Stimulated activated CD4-positive, alpha-beta T cell treated with anti-CD3 and anti-CD28 coated beads, Interleukin-15, amount 100 ng/mL, for 1 hour (primary cell): ENCODE data around the gene EN2.

ENCODE experiments used
- DNase-seq, 2 donors: peaks; one replicate each; pipeline ENCODE4 v3.0.0-alpha.2; 2020; ENCODE audit warnings: low read depth in 1 of 2, low spot score in 1 of 2

EN2 gene

GRCh38 chr7:155450558-155450969 is 7.4 kb upstream of the EN2 start:
- DNase-seq, result no peak

GRCh38 chr7:155450970-155451801 is 6.7 kb upstream of the EN2 start:
- no peak for DNase-seq

GRCh38 chr7:155451840-155452239 is 6.1 kb upstream of the EN2 start:
- no peak for DNase-seq

- DNase-seq, result no peak
Observed at GRCh38 chr7:155452505-155453295, 5.2 kb upstream of the EN2 start.

- no peak for DNase-seq
Observed at GRCh38 chr7:155453296-155454182, 4.4 kb upstream of the EN2 start.

- no peak for DNase-seq
Observed at GRCh38 chr7:155454183-155455112, 3.5 kb upstream of the EN2 start.

- no peak for DNase-seq
Observed at GRCh38 chr7:155455132-155455693, 2.7 kb upstream of the EN2 start.

GRCh38 chr7:155455776-155456737 is 1.9 kb upstream of the EN2 start:
- DNase-seq, result no peak

- DNase-seq, result no peak
Observed at GRCh38 chr7:155456738-155457543, 988 bp upstream of the EN2 start.

- DNase-seq, result no peak
Observed at GRCh38 chr7:155457544-155458110, 302 bp upstream of the EN2 start.

- no peak for DNase-seq
Observed at GRCh38 chr7:155458878-155459699, 1.2 kb downstream of the EN2 start.

- DNase-seq, result no peak
Observed at GRCh38 chr7:155459700-155460461, 2.0 kb downstream of the EN2 start.

GRCh38 chr7:155460926-155461613 is 3.1 kb downstream of the EN2 start:
- DNase-seq, result no peak

GRCh38 chr7:155461631-155462030 is 3.7 kb downstream of the EN2 start:
- DNase-seq, result no peak

GRCh38 chr7:155462163-155462735 is 4.3 kb downstream of the EN2 start:
- no peak for DNase-seq
